Stimulated activated CD4-positive, alpha-beta T cell treated with anti-CD3 and anti-CD28 coated beads, Interleukin-4, amount 100 ng/mL, for 1 hour (primary cell): ENCODE data around the gene GAS7.

ENCODE experiments used
- DNase-seq: peaks from one replicate; pipeline ENCODE4 v3.0.0-alpha.2; 2020

Gene GAS7

GRCh38 chr17:10127819-10128425, 70.5 kb downstream of the GAS7 start:
- DNase-seq: no peak

GRCh38 chr17:10126616-10127501, 71.5 kb downstream of the GAS7 start:
- no peak for DNase-seq

- no peak for DNase-seq
Observed at GRCh38 chr17:10126276-10126615, 72.2 kb downstream of the GAS7 start.

- no peak for DNase-seq
Observed at GRCh38 chr17:10125531-10126275, 72.7 kb downstream of the GAS7 start.

- no peak for DNase-seq
Observed at GRCh38 chr17:10123093-10123492, 75.3 kb downstream of the GAS7 start.

- DNase-seq: no peak
Observed at GRCh38 chr17:10121971-10122707, 76.3 kb downstream of the GAS7 start.

GRCh38 chr17:10120749-10121148, 77.7 kb downstream of the GAS7 start:
- DNase-seq: no peak

- no peak for DNase-seq
Observed at GRCh38 chr17:10120109-10120485, 78.3 kb downstream of the GAS7 start.

GRCh38 chr17:10119203-10120108, 79.0 kb downstream of the GAS7 start:
- DNase-seq: no peak

- no peak for DNase-seq
Observed at GRCh38 chr17:10118788-10119130, 79.6 kb downstream of the GAS7 start.

GRCh38 chr17:10117581-10118001, 80.8 kb downstream of the GAS7 start:
- DNase-seq: no peak

- no peak for DNase-seq
Observed at GRCh38 chr17:10116753-10117420, 81.5 kb downstream of the GAS7 start.

- DNase-seq: no peak
Observed at GRCh38 chr17:10116267-10116666, 82.1 kb downstream of the GAS7 start.

GRCh38 chr17:10115536-10115932, 82.9 kb downstream of the GAS7 start:
- DNase-seq: no peak

GRCh38 chr17:10114931-10115535, 83.4 kb downstream of the GAS7 start:
- DNase-seq: peak; percentile 19

- no peak for DNase-seq
Observed at GRCh38 chr17:10112962-10113361, 85.4 kb downstream of the GAS7 start.

GRCh38 chr17:10111907-10112452, 86.4 kb downstream of the GAS7 start:
- DNase-seq: no peak

GRCh38 chr17:10109146-10109545, 89.3 kb downstream of the GAS7 start:
- no peak for DNase-seq

- no peak for DNase-seq
Observed at GRCh38 chr17:10107316-10108165, 90.9 kb downstream of the GAS7 start.

- DNase-seq: no peak
Observed at GRCh38 chr17:10106067-10106466, 92.3 kb downstream of the GAS7 start.
